ENCODE measurements around the gene CUX1. TPM values are rescaled to one million over a fixed set of nuclear protein-coding genes. Genes with fewer than 3 reads are reported as not detected.
A peak's percentile ranks its signal among the peaks of the same experiment; 100 is the strongest.
"Not testable (repeated sequence)": the region's sequence is repeated elsewhere in the genome, so short reads cannot be mapped to it uniquely, and the experiment has no call there.

The CUX1 gene
- total RNA-seq, 1 experiment from 2014 or later, result 54.8 TPM

DNA sequence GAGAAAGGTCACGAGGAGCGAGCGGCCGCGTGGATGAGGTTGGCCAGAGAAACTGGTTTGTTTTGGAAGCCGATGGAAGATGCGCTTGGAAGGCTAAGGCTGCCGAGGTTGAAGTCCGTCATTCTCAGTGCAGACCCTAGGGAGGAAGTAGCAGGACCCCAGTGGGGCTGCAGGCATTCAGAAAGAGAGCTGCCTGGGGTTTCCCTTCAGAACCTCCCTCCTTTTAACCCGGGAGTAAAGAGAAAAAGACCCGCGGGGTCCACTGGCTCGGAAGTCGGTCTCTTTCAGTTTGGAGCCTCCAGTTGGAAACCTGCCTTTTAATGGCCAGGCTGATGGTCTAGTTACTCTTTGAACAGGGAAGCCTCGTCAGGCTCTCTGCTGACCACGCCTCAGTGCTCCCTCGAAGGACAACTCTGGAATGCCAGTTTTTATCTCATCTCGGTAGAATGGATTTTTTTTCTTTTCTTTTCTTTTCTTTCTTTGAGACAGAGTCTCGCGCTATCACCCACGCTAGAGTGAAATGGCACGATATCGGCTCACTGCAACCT lies 188.6 kb downstream of the CUX1 start:
- BruUV-seq (replicated peaks), result no TSS peak
- Mint-ChIP-seq H3K27me3 (ENCODE audit: unreplicated experiment) (no peaks in the 10 kb centered on the region), H3K4me3 (ENCODE audit: low read depth, unreplicated experiment) (no peak overlapping the region), H3K4me1 (ENCODE audit: low read depth, unreplicated experiment) (peaks cover 13% of the 10 kb centered on the region), H3K27ac (ENCODE audit: unreplicated experiment) (no peak overlapping the region), H3K9me3 (ENCODE audit: low read depth, unreplicated experiment) (no peaks in the 10 kb centered on the region), H3K36me3 (ENCODE audit: insufficient read depth, unreplicated experiment) (no peaks in the 10 kb centered on the region)
- TF ChIP-seq, protein P1, sequence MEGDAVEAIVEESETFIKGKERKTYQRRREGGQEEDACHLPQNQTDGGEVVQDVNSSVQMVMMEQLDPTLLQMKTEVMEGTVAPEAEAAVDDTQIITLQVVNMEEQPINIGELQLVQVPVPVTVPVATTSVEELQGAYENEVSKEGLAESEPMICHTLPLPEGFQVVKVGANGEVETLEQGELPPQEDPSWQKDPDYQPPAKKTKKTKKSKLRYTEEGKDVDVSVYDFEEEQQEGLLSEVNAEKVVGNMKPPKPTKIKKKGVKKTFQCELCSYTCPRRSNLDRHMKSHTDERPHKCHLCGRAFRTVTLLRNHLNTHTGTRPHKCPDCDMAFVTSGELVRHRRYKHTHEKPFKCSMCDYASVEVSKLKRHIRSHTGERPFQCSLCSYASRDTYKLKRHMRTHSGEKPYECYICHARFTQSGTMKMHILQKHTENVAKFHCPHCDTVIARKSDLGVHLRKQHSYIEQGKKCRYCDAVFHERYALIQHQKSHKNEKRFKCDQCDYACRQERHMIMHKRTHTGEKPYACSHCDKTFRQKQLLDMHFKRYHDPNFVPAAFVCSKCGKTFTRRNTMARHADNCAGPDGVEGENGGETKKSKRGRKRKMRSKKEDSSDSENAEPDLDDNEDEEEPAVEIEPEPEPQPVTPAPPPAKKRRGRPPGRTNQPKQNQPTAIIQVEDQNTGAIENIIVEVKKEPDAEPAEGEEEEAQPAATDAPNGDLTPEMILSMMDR (IDR thresholded peaks at IDR 0.05; ENCODE audit: unreplicated experiment), result no peak
- DNase-seq, result no peak
- intact Hi-C loops (cut with micrococcal nuclease; ENCODE audit: unreplicated experiment), result no loop called here
- CTCF ChIA-PET, result no interaction called here

DNA sequence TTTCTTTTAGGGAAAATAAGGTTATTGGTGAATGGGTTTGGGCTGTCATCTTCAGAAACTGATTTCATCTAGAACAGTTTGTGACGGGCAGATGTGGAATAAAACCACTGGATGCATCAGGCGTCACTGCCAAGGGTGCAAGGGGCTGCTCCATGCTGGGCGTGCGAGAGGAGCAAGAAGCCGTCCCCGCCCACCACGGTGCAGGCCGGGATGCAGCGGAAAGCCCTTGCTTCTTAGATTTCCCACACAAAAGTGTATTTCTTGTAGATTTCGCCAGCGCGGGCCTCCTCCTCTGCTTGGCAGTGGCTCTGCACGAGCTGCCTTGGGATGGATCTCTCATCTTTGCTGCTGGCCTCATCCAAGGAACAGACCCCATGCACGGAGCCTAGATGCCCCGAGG lies 189.3 kb downstream of the CUX1 start:
- H3K27me3 Mint-ChIP-seq (ENCODE audit: unreplicated experiment), result no peaks in the 10 kb centered on the region
- no peaks in the 10 kb centered on the region for H3K9me3 Mint-ChIP-seq (ENCODE audit: low read depth, unreplicated experiment)
- no peak for DNase-seq
- no peak overlapping the region for H3K4me3 Mint-ChIP-seq (ENCODE audit: low read depth, unreplicated experiment)
- intact Hi-C loops (cut with micrococcal nuclease; ENCODE audit: unreplicated experiment), result no loop called here
- CTCF ChIA-PET, result no interaction called here
- BruUV-seq (replicated peaks), result no TSS peak
- H3K27ac Mint-ChIP-seq (ENCODE audit: unreplicated experiment), result no peak overlapping the region
- TF ChIP-seq, protein P1 (IDR thresholded peaks at IDR 0.05; ENCODE audit: unreplicated experiment), result no peak
- no peaks in the 10 kb centered on the region for H3K36me3 Mint-ChIP-seq (ENCODE audit: insufficient read depth, unreplicated experiment)
- H3K4me1 Mint-ChIP-seq (ENCODE audit: low read depth, unreplicated experiment), result peaks cover 13% of the 10 kb centered on the region

DNA sequence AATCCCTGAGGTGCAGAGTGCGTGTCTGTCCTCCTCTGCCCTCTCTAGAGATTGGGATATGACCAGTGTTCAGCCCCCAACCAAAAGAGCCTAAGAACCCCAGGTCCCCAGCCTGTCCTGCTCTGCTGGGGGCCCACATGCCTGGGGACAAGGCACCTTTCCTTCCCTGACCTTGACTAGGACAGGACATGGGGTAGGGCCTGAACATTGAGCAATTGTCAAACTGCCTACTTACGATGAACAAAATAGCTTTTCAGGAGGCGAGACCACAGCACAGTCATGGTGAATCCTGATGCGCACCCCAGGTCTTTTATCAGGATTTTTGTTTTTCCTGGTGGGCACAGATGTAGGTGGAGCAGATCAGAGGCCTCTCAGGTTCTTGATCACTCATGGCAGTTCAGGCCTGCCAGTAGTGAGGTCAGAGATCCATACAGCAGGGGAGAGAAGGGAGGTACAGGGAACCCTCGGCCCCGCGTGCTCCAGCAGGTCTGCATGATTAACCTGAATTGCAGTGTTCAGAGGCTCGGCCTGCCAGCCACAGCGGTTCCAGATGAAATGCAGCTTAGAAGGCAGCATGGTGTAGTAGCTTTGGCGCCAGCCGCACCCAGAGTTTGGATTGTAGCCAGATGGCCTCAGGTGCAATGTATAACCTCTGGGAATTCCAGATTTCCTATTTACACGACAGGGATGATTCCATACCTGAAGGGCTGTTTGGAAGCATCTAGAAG lies 191.3 kb downstream of the CUX1 start:
- no TSS peak for BruUV-seq (replicated peaks)
- Mint-ChIP-seq H3K4me3 (ENCODE audit: low read depth, unreplicated experiment) (no peak overlapping the region), H3K27me3 (ENCODE audit: unreplicated experiment) (no peaks in the 10 kb centered on the region), H3K9me3 (ENCODE audit: low read depth, unreplicated experiment) (no peaks in the 10 kb centered on the region), H3K27ac (ENCODE audit: unreplicated experiment) (no peak overlapping the region), H3K4me1 (ENCODE audit: low read depth, unreplicated experiment) (peaks cover 13% of the 10 kb centered on the region), H3K36me3 (ENCODE audit: insufficient read depth, unreplicated experiment) (no peaks in the 10 kb centered on the region)
- intact Hi-C loops (cut with micrococcal nuclease; ENCODE audit: unreplicated experiment), result no loop called here
- TF ChIP-seq, protein P1 (IDR thresholded peaks at IDR 0.05; ENCODE audit: unreplicated experiment), result no peak
- CTCF ChIA-PET, result no interaction called here
- DNase-seq, result peak; percentile 5

DNA sequence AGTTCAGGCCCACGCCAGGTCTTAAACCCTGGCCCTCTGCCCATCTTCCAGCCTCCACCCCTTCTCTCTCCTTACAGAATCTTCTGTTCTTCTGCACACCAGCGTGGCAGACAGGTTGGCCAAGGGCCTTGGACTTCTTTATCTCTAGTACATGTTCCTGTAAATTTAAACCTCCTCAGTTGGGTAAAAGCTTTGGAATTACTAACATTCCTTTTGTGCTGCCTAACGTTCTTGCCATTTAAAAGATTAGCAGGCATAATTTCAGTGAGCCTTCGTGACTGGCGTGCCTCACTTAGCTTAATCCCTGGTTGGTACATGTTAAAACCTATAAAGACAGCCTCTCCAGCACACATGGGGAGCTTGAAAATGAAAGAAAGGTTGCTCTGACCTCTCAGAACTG lies 192.2 kb downstream of the CUX1 start:
- Mint-ChIP-seq H3K4me1 (ENCODE audit: low read depth, unreplicated experiment) (peaks cover 13% of the 10 kb centered on the region), H3K9me3 (ENCODE audit: low read depth, unreplicated experiment) (no peaks in the 10 kb centered on the region), H3K4me3 (ENCODE audit: low read depth, unreplicated experiment) (no peak overlapping the region), H3K27me3 (ENCODE audit: unreplicated experiment) (no peaks in the 10 kb centered on the region), H3K27ac (ENCODE audit: unreplicated experiment) (no peak overlapping the region), H3K36me3 (ENCODE audit: insufficient read depth, unreplicated experiment) (no peaks in the 10 kb centered on the region)
- CTCF ChIA-PET, result no interaction called here
- no peak for DNase-seq
- no TSS peak for BruUV-seq (replicated peaks)
- TF ChIP-seq, protein P1 (IDR thresholded peaks at IDR 0.05; ENCODE audit: unreplicated experiment), result no peak
- intact Hi-C loops (cut with micrococcal nuclease; ENCODE audit: unreplicated experiment), result no loop called here

DNA sequence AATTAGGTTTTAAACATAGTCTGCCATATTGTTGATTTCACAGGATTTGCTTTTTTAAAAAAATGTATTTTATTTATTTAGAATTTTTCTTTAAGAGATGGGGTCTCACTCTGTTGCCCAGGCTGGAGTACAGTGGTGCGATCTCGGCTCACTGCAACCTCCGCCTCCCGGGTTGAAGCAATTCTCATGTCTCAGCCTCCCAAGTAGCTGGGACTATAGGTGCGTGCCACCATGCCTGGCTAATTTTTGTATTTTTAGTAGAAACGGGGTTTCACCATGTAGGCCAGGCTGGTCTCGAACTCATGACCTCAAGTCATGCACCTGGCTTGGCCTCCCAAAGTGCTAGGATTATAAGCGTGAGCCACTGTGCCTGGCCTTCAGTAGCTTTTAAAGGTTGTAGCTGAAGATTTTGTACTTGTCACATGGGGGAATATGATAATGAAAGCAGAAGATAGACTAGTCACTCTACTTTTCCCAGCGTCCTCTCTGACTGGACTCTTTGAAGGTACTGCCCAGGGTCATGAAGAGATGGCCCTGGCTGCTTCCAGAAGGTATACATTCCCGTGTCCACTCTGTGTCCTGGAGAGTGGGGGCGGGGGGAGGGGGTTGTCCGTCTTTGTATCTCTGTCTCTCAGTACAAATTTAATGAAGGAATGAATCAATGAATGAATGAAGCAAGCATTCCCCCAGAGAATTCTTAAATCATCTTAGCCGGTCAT lies 194.8 kb downstream of the CUX1 start:
- H3K4me1 Mint-ChIP-seq (ENCODE audit: low read depth, unreplicated experiment), result peaks cover 13% of the 10 kb centered on the region
- BruUV-seq (replicated peaks); intact Hi-C loops (cut with micrococcal nuclease; ENCODE audit: unreplicated experiment); H3K27ac Mint-ChIP-seq (ENCODE audit: unreplicated experiment); CTCF ChIA-PET; H3K9me3 Mint-ChIP-seq (ENCODE audit: low read depth, unreplicated experiment); H3K36me3 Mint-ChIP-seq (ENCODE audit: insufficient read depth, unreplicated experiment); DNase-seq; H3K4me3 Mint-ChIP-seq (ENCODE audit: low read depth, unreplicated experiment); H3K27me3 Mint-ChIP-seq (ENCODE audit: unreplicated experiment): not testable (repeated sequence)
